NCI-H2227 (cell line): ENCODE measurements around the gene DCPS.
"Not testable (repeated sequence)": the region's sequence is repeated elsewhere in the genome, so short reads cannot be mapped to it uniquely, and the experiment has no call there.

ENCODE experiments used
- DNase-seq: peaks from one replicate; lab custom pipeline; 2025; ENCODE audit not compliant: unreplicated experiment; lab: John Stamatoyannopoulos, UW

DCPS gene

DNA sequence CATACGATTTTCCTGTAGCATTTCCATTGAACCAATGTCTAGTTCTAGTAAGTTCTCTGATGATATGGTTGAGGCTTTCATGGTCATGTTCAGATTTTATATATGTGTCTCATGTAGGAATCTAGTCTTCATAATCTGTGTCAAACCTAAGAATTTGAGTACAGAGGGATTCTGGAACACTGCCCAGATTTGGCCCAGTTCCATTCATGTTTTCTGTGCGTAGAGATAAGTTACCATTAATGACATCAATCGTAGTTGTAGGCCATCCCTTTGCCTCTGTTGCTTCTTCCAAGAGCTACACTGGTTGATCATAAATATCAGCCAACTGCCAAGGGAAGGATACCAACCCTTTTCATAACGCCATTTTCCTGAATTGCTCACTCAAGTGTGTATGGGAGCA, 74.9 kb downstream of the DCPS start:
- no peak for DNase-seq

DNA sequence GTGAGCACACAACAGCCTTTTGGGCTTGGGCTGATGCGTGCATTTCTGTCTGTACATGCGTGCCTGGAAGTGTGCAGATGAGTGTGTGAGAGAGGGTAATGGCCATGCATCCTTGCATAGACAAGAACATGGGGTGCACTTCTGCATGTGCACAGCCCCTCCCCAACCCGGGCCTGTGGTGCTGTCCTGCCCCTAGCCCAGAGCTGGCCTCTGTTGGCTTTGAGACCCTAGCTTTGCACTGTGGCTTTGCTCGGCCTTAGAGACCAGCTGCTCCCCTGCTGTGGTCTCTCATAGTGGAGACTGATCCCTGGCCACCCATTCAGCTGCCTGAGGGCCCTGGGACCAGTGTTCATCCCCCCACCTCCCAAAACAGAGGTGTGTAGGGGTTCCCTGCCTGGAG, 77.0 kb downstream of the DCPS start:
- no peak for DNase-seq

DNA sequence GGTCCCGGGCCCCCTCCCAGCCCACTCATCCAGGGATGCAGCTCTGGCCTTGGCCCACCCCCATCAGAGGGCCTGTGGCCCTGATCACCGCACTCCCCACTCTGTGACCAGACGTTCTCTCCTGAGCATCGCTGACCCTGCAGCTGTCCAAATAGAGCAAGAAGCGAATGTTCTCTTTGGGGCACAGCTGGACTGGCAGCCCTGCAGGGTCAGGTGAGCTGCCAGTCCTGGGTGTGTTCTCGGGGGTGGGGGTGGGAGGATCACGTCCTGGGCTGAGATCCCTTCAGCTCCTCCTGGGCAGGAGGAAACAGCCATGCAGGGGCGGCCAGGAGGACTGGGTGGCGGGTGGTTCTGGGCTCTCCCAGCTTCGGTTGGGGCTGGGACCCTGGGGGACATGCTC, 78.1 kb downstream of the DCPS start:
- not testable (repeated sequence) for DNase-seq

DNA sequence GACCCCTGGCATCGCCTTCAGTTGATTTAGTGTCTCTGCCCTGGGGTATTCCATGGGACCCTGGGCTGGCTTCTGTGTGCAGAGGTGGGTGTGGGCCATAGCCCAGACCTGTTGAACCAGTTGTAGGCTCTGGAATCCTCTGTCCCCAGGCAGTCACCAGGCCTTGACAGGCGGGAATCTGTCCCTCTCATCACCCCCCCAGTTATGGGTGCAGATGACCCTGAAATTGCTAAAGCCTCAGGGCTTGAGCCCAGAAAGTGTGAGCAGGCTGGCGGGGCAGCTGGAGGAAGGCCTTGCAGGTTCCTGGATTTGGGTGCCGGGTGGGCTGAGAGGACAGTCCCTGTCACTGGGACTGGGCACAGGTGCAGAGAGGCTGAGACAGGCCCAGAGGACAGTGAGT, 78.8 kb downstream of the DCPS start:
- not testable (repeated sequence) for DNase-seq

DNA sequence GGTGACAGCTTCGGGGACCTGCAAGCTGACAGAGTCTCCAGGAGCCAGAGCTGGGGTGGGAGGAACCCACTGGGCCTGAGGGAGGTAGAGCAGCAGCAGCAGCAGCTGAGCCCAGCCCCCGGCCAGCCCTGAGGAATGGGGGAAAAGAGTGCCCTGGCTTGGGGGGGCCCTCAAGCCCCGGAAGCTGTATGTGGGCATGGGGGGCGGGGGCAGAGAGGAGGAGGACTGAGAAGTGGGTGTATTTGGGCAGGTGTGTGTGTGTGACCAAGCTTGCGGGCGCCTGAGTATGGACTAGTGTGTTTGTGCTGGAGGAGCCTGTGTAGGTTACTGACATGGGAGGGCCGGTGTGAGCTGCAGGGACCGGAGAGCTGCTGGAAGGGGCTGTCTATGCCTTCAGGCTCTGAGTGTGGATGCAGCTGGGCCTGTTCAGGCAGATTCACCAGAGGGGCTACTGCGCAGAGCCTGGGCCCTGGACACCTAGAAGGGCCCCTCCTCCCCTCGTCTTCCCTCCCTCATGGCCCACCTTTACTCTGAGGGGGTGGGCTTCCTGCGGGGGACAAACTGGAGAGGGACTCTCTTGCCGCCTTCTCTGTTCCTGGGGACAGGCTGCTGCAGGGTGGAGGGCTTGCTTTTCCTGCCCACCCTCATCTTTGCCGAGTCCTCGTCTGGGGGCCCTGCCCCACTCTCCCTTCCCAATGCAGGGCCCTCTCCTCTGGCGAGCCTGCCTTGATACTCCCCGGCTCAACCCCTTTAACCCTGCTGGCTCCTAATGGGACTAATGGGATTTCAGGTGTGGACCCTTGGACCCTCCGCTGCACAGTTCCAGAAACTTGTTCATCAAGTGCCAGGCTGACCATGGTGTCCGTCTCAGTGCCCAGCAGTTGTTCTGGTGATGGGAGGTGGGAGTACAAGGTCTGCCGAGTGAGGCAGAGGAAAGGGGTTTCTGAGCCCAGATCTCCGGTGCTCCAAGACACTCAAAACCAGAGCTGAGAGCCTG, 79.8 kb downstream of the DCPS start:
- no peak for DNase-seq

DNA sequence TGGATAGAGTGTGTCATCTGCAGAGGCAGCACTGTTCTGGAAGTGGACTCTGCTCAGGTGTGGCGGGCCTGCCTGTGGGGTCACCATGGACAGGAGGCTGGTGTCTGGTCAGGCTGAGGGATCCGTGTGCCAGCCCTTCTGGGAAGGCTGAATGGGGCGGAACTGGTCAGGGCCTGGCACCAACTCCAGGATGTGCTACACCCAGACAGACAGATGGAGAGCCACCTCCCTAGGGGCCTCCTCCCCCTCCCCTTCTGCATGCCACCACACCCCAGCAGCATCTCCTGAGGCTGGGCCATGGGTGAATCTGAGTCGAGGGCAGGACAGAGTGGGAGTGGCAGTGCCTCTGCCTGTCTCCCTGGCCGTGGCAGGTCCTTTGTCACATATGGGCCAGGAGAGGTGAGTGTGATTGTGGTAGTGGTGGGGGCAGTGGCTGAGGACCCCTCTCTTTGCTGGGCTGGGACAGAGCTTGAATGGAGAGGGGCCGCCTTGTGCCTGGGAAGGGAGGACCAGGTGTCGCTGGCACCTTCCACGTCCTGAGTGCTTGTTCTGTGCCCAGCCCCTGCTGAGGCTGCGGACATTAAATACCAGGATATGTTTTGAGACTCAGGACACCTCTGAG, 80.7 kb downstream of the DCPS start:
- DNase-seq: no peak

DNA sequence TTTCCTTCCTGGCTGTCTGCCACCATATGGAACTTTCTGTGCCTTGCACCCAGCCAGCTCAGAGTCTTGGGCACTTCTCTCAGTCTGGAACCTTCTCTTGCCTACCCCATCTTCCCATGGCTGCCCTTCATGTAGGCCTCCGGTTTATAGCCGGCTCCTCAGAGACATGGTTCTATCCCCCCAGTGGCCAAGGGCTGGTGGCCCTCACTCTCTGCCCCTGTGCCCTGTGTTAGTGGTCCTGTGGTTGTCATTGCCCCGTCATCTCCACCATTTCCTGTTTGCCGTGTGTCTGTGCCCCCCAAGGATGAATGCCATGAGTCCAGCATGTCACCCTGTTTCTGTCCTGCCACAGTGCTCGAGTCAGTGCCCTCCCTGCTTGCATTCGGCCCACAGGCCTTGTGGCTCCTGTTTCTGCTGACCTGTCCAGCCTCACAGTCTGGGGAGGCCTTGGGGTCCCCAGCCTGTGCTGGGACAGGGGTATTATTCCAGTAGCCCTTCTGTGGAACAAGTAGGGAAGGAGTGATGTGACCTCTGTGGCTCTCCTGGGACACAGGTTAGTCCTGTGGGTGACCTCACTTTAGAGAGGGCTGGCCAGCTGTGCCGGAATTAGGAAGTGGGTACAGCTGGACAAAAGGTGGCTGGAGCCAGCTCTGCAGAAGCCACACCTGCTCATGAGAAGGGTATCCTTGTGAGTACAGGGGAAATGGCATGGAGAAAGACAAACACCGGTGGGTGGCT, 82.3 kb downstream of the DCPS start:
- DNase-seq: no peak

DNA sequence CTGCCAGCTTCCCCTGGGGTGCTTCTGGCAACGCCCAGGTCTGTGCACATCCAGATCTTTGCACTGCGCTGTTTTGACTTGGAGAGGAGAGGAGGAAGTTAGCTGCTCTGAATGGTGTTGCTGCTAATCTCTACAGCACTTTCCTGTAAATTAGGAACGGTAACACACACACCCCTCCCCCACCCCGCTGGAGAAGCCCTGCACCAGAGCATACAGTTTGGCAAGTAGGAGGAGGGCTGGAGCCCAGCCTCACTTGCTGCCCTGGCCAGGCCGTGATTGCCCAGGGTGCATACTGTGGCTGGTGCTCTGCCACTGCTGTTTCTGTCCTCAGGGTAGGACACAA, 82.8 kb downstream of the DCPS start:
- not testable (repeated sequence) for DNase-seq

DNA sequence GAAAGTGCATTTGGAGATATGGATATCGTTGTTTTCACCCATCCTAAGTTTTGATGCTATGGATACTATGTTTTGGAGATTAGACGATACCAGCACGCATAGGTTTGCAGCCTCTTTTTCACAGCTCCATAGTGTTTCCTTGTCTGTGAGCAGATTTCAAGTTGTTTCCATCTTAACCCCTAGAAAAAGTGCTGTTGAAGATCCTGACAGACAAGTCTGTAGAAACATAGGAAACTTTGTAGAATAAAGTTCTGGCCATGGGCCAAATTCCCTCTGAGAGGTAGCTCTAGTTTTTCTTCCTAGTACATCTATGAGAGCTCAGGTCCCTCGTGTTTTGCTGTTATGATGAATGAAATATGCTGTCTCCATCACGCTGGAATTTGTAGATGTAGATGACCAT, 84.0 kb downstream of the DCPS start:
- no peak for DNase-seq

DNA sequence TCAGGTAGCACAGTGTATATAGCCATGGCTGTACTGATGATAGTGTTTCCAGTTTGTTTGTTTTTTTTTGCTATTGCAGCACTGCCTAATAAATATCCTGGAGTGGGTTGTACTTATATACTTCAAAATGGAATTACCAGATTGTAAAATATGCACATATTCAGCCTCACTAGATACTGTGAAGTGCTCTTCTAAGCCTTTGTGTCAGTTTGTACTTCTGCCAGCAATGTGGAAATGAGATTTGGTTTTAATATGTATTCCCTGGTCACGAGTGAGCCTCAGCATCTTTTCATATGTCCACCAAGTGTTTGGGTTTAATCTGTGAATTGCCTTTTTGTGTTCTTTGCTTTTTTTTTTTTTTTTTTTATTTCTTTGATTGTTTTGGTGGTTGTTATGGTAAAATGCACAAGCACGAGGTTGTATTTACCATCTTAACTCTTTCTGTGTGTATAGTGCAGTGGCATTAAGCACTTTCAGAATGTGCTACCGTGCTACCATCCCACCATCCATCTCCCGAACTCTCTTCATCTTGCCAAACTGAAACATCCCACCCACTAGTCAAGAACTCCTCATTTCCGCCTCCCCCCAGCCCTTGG, 86.5 kb downstream of the DCPS start:
- DNase-seq: no peak

DNA sequence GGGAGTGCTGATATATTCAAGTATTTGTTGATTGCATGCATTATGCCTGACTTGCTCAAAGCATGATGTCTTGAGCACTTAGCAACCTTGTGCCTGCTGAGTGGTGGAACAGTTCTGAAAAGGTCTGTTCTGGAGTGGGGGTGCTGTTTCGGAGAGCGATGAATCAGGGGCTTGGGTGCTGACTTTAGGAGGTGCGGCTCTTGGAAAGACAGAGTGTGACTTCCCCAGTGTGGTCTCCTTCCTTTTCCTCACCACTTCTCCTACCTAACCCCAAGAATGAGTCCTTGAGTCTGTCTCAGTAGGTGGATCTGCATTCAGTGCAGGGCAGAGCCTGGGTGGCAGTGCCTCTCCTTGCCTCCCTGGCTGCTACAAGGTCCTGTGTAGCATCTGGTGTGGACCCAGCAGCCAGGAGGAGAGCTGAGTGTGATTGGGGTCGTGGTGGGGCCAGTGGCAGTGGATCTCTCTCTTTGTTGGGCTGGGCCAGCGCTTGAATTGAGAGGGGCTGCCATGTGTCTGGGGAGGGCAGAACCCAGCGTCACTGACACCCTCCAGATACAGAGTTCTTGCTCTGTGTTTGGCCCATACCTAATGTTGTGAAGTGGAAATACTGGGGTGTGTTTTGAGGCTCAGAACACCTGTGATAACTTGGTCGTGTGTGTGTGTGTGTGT, 87.6 kb downstream of the DCPS start:
- DNase-seq: no peak

DNA sequence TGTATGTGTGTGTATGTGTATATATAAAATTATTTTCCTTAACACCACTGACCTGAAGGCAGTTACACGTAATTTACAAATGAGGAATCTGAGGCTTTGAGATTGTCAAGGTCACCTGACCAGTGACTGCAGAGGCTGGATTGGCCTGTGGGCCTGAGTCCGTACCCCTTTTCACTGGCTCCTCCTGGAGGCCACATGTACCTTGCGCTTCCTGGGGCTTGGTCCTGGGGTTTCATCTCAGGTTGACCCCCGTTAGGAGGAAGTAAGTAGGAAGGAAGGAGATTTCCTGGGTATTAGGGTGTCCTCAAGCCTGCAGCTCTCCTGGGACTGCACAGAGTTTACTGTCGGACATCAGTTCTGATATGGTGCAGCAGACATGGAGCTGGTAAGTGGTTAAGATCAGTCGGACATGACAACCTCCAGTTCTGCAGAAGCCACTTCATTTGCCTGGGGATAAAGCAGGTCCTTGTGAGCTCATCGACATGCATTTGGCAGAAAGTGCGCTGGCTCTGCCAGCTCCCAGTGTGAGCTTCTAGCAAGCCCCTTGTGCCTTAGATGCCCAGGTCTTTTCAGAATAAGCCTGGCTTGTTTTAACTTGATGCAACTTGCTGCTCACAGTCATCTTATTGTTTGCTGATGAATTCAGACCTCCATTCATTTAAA, 88.2 kb downstream of the DCPS start:
- no peak for DNase-seq

DNA sequence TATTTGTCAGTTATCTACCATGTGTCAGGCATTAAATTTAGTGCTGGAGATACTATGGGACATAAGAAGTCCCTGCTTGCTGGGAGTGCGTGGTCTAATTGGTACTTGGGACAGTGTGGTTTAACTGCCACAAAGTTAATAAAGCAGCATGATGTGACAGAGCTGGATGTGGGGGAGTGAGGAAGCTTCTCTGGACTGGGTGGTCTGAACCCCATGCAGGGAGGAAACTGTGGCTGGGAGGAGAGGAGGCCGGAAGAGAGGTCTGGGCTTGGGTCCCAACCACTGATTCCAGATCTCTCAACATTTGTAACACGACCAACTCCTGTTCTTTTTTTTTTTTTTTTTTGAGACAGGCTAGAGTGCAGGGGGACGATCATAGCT, 88.8 kb downstream of the DCPS start:
- no peak for DNase-seq

DNA sequence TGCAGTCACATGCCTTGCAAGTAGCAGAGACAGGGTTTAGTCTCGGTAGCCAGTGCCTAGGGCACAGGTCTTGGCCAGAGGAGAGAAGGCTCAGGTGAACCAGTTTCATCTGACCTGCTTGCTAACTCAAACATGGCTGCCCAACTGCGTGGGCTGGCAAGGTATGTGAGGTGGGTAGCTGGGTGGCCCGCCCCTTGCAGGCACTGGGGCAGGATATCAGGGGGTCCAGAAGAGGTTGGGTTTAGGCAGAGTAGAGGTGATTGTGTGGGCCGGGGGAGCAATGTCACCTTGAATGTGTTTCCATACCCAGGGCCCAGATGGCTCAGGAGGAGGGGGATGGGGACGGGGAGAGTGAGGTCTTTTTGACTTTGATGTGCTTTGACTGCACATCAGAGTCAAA, 89.3 kb downstream of the DCPS start:
- no peak for DNase-seq

DNA sequence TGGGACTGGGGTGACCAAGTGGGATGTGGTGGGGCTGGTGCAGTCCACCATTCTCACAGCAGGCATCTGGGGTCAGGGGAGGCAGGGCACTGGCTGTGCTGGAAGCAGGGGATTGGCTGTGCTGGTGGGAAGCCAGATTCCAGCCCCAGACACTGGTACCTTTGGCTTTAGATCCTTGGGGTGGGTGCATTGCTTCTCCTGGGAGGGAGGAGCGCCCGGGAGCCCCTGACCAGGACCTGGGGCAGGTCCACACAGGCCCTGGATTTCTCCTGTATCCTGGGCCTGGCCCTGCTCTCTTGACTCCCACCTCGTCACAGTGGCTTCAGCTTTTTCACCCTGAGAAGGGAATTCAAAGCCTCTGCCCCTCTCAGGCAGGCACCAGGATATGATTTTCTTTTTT, 90.2 kb downstream of the DCPS start:
- DNase-seq: no peak

DNA sequence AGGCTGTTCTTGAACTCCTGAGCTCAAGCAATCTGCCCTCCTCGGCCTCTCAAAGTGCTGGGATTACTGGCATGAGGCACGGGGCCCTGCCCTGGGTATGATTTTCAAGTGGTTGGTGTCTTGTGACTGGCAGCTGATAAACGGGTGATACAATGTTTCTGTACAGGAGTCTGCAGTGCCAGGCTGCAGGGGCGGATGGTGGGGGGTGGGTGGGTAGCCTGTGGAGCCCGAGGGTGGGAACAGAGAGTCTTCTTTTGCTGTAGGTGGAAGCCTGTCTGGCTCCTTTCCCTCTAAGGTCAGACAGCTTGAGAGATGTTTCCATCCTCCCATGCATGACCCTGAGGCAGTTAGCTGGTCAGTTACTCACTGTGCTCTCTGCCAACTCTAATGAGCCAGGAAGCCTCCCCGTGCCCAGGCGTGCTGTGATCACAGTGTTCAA, 90.8 kb downstream of the DCPS start:
- not testable (repeated sequence) for DNase-seq
